HTR-8/SVneo (cell line): ENCODE data around the gene ZNF334.

Experiments used
- DNase-seq: peaks from one replicate; pipeline ENCODE4 v3.0.0; 2011; ENCODE audit warnings: low spot score, mixed read lengths; ENCODE audit not compliant: insufficient read length
- FAIRE-seq: peaks from 2 replicates; lab custom pipeline; 2011; peaks lifted over from hg19 to GRCh38; lab: Jason Lieb, UNC

The ZNF334 gene

DNA sequence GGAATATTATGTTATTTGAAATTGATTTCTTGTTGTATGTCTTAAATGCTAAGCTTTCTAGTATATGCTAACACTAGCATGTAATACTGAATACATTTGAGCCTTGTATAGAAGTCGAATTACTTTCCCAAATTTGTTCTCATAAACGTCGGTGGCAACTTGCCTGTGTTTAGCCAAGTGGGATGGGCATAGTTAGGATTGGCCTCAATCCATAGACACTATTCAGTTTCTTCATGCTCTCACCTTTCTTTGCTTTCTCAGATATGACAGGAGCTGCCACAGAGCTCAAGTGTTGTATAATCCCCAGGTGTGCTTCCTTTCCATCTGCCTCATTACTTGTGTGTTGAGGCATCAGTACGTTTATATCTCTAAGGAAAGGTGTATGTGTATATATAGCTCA lies 19.3 kb downstream of the ZNF334 start:
- DNase-seq: no peak
- FAIRE-seq: peak; percentile 44

DNA sequence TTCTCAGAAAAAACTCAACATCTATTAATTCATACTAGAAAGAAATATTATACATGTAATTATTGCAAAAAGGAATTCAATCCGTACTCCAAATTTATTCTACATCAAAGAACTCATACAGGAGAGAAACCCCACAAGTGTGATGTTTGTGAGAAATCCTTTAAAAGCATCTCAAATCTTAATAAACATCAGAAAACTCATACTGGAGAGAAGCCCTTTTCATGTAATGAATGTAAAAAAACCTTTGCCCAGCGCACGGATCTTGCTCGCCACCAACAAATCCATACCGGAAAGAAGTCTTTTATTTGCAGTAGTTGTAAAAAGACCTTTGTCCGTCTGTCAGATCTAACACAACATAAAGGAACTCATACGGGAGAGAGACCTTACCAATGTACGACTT lies 22.0 kb downstream of the ZNF334 start:
- DNase-seq (no peak), FAIRE-seq (no peak)

DNA sequence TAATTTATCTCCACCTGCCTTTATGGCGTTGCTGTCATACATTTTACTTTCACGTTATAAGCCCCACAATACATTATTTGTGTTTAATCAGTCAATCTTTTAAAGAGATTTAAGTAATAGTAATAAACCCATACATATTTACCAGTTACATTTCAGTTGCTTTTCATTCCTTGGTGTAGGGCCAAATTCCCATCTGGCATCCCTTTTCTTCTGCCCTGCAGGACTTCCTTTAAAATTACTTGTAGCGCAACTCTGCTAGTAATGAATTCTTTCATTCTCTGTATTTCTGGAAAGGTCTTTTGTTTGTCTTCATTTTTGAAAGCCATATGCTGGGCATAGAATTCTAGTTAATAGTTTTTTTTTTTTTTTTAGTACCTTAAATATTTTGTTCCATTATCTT lies 24.9 kb downstream of the ZNF334 start:
- DNase-seq (no peak), FAIRE-seq (no peak)

DNA sequence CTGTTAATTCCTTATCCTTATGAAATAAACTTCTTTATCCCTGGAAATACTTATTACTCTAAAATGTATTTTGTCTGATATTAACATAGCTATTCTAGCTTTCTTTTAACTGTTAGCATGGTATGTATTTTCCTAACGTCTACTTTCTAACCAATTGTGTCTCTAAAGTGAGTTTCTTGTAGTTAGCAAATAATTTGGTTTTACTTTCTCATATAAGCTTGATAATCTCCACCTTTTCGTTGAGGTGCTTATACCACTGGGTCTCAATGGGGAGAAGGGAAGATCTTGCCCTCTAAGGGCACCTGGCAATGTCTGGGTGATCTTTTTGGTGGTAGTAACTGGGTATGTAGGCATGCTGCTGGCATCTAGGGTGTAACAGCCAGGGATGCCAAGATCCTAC lies 25.7 kb downstream of the ZNF334 start:
- DNase-seq (no peak), FAIRE-seq (peak; percentile 59)

DNA sequence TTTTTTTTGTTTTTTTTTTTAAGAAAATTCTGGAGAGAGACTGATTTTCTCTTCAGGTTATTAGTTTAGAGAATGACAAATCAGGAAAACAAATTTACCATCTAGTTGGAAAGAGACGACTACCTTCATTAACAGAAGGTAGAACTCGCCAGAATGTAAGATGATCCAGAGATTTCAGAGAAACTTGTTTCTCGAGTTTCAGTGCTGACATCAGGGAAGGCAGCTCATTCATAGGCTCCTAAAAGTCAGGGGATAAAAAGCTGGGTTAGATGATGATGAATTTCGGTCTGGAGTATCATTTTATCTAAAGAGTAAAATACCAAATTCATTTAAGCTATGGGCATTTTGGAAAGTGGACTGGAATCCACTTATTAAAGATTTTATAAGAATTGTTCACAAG lies 27.9 kb downstream of the ZNF334 start:
- FAIRE-seq: no peak

DNA sequence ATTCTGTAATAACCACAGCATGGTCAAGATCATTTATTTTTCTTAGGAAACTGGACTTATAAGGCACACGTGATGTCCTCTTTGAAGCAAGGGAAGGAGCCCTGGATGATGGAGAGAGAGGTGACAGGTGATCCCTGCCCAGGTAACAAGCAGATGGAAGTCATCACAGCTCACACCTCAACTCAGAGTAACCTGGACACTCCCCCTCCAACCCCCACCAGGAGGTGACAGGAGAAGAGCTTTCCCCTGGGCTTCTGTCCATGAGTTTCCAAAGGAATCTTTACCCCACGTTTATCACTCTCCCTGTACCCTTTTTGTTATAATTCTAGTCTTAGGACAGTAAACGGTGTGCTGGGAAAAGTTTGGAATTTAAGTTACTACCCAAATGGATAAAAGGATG lies 28.4 kb downstream of the ZNF334 start:
- peak; percentile 69 for FAIRE-seq
- DNase-seq: no peak

More for the DNA sequence above, 27.9 kb downstream of the ZNF334 start:
- DNase-seq: no peak

DNA sequence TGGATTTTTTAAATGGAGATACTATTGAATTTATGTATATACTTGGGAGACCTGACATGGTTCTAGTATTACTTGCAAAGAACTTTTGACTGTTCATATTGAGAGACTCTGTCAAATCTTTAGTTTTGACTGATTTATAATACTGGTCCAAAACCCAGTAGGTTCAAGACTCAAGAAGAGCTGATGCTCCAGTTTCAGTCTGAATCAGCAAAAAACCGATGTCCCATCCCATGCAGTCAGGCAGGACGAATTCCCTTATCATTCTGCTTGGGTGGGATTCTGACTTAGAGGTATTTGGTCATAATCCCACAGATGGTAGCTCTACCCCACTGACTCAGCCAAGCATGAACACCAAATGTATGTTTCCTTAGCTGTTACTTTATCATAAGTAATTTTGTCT lies 29.5 kb downstream of the ZNF334 start:
- DNase-seq (no peak), FAIRE-seq (no peak)

DNA sequence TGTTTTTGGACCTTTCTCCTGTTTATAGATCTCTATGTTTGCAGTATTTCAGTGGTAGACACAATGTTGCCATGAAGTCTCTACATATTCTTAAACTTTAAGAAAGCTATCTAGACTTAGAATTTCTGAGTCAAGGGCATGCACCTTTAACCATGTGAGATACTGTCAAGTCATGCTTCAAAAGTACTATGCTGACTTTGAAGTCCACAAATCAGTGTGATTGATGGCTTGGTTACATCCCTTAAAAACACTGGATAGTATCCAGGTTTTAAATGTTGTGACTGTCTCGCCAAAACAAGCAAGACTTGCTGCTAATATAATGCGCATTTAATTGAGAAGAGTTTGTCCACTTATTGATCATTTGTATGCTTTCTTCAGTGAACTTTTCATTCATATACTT lies 30.5 kb downstream of the ZNF334 start:
- FAIRE-seq: peak; percentile 65
- DNase-seq: no peak

DNA sequence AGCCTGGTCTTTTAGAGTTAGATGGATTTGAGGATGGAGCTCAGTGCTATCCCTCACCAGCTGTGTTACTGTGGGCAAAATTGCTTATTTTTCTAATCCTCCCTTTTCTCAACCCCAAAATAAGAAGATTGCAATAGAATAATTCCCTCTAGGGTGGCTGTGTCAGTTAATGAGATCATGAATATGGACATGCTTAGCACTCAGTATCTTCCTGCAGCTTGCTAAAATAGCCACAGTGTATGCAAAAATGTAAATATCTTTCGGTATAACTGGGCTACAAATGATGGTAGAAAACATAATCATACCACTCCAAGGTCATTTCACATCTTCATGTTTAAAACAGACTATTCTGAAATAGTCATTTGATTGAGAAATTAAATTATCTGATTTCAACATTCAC lies 35.7 kb downstream of the ZNF334 start:
- DNase-seq (no peak), FAIRE-seq (peak; percentile 68)

DNA sequence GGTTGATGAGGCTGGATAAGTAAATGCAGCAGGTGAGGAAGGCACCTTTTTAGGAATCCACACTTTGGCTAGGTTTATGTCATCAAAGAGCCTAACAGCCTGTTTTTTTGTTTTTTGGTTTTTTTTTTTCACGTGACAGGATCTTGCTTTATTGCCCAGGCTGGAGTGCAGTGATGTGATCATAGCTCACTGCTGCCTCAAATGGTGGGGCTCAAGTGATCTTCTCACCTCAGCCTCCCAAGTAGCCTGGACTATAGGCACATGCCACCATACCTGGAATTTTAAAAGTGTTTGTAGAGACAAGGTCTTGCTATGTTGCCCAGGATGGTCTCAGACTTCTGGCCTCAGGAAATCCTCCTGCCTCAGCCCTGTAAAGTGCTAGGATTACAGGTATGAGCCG lies 36.1 kb downstream of the ZNF334 start:
- DNase-seq (no peak), FAIRE-seq (peak; percentile 62)

DNA sequence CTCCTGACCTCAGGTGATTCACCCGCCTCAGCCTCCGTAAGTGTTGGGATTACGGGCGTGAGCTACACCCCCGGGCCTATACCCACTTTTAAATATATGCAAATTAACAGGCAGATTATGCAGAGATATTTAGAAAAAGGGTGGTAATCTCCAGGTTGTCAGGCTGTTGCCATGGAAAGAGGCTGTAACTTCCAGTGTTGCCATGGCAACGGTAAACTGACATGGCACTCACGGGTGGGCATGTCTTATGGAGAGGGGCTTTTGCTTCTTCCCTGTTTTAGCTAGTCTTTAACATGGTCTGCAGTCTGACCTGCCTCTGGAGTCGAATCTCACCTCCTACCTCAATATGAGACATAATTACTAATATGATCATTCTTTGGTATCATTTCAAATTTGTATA lies 44.9 kb downstream of the ZNF334 start:
- peak; percentile 86 for FAIRE-seq
- no peak for DNase-seq

DNA sequence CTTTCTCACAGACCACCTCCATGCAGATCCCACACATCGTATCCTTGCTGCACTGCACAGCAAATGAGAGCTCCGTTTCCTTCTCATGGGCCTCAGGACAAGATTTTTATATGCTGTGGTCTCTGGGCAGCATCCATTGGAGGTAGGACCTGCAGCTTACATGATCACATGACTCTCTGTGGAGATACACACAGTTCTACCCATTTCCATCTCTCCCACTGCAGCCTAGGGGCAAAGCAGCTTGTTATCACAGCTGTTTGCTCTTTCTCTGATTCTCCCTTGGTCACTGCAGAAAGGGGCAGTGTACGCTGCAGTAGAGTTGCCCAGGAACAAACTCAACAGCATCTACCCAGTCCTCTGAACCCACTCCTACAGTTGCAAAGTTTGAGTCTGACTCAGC lies 48.9 kb downstream of the ZNF334 start:
- peak; percentile 92 for FAIRE-seq
- no peak for DNase-seq

DNA sequence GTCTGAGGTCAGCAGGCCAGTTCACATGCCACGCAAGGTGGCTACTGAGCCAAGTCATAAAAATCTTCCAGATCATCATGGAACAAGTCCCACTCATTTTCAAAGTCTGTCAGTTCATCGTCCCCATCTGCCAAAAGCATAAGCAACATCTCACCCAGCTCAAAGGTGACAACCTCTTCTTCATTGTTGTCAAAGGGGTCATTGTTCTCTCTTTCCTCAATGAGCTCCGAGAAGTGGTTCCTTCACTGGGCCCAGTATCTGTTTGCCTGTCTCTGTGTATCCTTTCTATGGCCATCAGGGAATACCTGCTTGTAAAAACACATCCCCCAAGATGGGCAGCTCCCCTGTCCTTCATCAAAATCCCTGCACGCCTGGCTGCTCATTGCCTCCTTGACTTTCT lies 49.5 kb downstream of the ZNF334 start:
- FAIRE-seq: no peak
- DNase-seq: no peak

DNA sequence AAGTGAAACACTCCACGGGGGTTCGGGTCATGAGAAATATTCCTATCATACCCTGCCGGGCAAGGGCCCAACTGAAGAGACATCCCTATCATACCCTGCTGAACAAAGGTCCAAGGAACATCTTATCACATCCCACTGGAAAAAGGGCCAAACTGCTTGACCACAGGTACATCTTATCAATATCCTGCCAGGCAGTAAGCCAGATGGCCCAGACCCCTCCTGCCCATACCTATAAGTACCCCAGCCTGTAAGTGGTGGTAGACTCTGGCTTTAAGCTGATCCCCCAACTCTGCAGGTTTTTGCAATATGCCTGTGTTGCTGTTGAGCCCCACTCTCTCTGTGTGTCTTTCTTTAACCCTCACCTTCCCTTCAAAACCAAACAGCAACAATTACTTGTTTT lies 51.6 kb downstream of the ZNF334 start:
- FAIRE-seq: peak; percentile 54

DNA sequence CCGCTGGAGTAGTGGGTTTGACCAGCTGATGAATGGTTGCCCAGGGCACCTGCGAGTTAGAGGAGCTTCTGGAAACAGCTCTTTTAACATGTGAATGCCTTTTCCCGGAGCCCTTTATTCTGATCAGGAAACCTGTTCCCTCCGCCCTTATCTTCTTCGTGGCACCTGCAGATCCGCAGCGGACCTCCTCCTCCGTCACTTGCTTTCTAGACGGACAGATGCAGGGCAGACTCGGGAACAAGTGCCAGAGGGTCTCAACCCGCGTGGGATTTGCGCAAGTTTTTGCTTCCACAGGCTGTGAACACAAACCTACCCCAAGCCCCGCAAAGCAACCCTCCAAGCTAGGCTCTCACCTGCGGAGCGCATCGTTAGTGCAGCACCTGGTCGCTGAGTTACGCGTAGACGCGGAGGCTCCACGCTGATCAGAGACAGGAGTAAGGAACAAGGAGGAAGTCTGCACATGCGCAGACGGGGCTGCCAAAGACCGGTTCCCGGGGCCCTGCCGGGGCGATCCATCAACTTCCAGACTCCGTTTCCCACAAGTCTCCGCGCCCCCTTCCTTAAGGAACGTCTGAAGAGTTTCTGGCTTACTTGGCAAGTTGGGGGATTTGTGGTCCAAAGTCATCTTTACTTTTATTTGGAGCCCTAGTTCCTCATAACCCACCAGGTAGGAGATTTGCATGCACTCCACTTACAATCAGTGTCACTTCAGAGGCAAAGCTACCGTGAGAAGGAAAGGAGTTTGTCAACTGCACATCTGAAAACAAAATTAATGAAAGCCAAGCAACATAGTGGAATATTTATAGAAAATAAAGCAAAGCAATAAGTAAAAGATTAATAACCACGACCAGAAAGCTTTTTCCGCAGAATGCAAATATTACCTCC lies 54.3 kb downstream of the ZNF334 start:
- DNase-seq (no peak), FAIRE-seq (peak; percentile 80)

More for the DNA sequence above, 51.6 kb downstream of the ZNF334 start:
- no peak for DNase-seq

DNA sequence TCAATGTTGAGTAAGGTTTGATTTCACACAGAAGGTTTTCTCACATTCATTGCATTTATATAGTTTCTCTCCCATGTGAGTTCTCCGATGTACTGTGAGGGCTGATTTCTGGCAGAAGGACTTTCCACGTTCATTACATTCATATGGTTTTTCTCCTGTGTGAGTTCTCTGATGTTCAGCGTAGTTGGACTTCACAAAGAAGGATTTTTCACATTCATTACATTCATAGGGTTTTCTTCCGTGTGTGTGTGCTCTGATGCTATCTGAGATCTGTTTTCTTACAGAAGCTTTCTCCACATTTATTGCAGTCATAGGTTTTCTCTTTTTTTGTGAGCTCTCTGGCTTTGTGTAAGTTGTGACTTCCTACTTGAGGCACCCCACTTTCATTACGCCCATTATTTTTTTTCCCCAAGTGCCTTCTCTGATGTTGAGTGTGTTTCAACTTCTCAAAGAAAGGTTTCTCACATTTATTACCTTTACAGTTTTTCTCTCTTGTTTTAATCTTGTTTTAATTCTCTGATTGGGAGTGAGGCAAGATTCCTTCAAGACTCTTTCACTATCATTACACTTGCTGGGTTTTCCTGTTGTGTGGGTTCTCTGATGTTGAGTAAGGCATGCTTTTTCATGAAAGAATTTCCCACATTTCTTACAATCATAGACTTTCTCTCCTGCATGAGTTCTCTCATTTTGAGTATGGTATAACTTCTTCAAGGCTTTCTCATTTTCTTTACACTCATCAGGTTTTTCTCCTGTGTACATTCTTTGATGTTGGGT lies 56.9 kb downstream of the ZNF334 start:
- FAIRE-seq: no peak
- no peak for DNase-seq

DNA sequence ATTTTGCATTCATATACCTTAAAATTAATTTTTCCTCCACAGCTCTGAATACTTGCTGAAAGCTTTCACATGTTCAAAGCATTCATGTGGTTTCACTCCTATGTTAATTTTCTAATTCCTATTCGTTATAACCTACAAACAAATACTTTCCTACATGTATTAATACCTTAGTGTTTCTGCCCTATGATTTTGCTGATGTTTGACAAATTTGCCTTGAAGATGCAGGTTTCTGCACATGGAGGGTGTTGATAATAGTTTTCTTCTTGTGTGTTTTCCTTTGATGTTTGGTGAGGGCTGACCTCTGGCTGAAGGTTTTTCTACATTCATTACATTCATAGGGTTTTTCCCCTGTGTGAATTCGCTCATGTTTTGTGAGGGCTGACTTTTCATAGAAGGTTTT lies 57.6 kb downstream of the ZNF334 start:
- DNase-seq (no peak), FAIRE-seq (peak; percentile 58)
